Tibial nerve (tissue), 4 donors: ENCODE data around the gene ARHGAP29. TPM values are rescaled to one million over a fixed set of nuclear protein-coding genes. Genes with fewer than 3 reads are reported as not detected.
"Not testable (repeated sequence)": the region's sequence is repeated elsewhere in the genome, so short reads cannot be mapped to it uniquely, and the experiment has no call there.

Experiments
- DNase-seq, 2 donors: peaks; one replicate each; pipeline ENCODE4 v3.0.0-alpha.2; 2019; ENCODE audit warnings: low spot score in 2 of 2
- H3K27ac ChIP-seq, 4 donors: fragments of 200-600 bp; sonication (generic) in 3 of 4; one replicate each; pipeline ENCODE4 v1.5.1; 2017 to 2019; ENCODE audit warnings: mild to moderate bottlenecking in 1 of 4
- H3K27me3 ChIP-seq, 2 donors: fragments of 200-600 bp; sonication (generic) in 1 of 2; one replicate each; pipeline versions ENCODE4 v1.5.1 to v1.6.0; 2017 to 2019
- H3K36me3 ChIP-seq, 3 donors: fragments of 200-600 bp; sonication (generic); one replicate each; pipeline ENCODE4 v1.5.1; 2018 to 2019
- H3K4me1 ChIP-seq, 4 donors: fragments of 200-600 bp; sonication (generic) in 3 of 4; one replicate each; pipeline ENCODE4 v1.5.1; 2017 to 2019
- H3K4me3 ChIP-seq, 4 donors: fragments of 200-600 bp; sonication (generic) in 3 of 4; one replicate each; pipeline ENCODE4 v1.5.1; 2017 to 2019; ENCODE audit warnings: mild to moderate bottlenecking in 1 of 4, moderate library complexity in 1 of 4
- H3K9me3 ChIP-seq, 4 donors: fragments of 200-600 bp; sonication (generic) in 3 of 4; one replicate each; pipeline ENCODE4 v1.5.1; 2017 to 2019
- CTCF ChIP-seq, 5 experiments: fragments of 200-600 bp in 3 of 5; fragments of 450-650 bp in 2 of 5; sonication (generic) in 3 of 5; IDR thresholded peaks; one replicate each; pipeline ENCODE4 v1.5.1; 2016 to 2019; ENCODE audit warnings: antibody characterized with exemption in 5 of 5, mild to moderate bottlenecking in 3 of 5, moderate library complexity in 2 of 5
- EP300 ChIP-seq, 2 donors: sonication (generic); formaldehyde crosslinking; IDR thresholded peaks; one replicate each; pipeline ENCODE4 v1.6.1; 2017; ENCODE audit warnings: antibody characterized with exemption in 2 of 2, mild to moderate bottlenecking in 1 of 2
- POLR2A ChIP-seq, 2 donors: fragments of 450-650 bp; IDR thresholded peaks; one replicate each; pipeline ENCODE4 v1.6.1; 2017; ENCODE audit warnings: antibody characterized with exemption in 2 of 2, mild to moderate bottlenecking in 2 of 2, moderate library complexity in 2 of 2
- WGBS, 2 donors: methylation state at CpG; one replicate each; pipeline ENCODE4 v1.1.5; 2018; 5-methylcytosine and 5-hydroxymethylcytosine counted together
- total RNA-seq, 4 donors: library from RNA; depleted of rRNA; stranded (reverse); fragments of >200 nt; gene quantifications; one replicate each; pipeline ENCODE4 v1.1.0, GENCODE V29; 2016

ARHGAP29 gene
- total RNA-seq, 4 donors from 2014 or later, result 45.9 to 80.4 (median 50.1) TPM

- H3K27ac ChIP-seq, result no peak overlapping the region
- 88 to 94% methylated on average over 5 of the region's 5 CpGs for WGBS, 2 donors
- TF ChIP-seq EP300 (IDR thresholded peaks at IDR 0.05) (no peak), POLR2A (IDR thresholded peaks at IDR 0.05) (no peak), CTCF (IDR thresholded peaks at IDR 0.05) (no peak)
These were observed 71.5 kb downstream of the ARHGAP29 start for GRCh38 chr1:94165843-94166242.

GRCh38 chr1:94164885-94165284, 72.5 kb downstream of the ARHGAP29 start:
- not testable (repeated sequence) for H3K27me3 ChIP-seq, H3K27ac ChIP-seq, H3K9me3 ChIP-seq, H3K4me3 ChIP-seq, H3K36me3 ChIP-seq, DNase-seq, H3K4me1 ChIP-seq
- WGBS, 2 donors, result 81 to 84% methylated on average over 2 of the region's 2 CpGs

More at GRCh38 chr1:94165843-94166242, 71.5 kb downstream of the ARHGAP29 start:
- H3K4me1 ChIP-seq, result no peaks in the 10 kb centered on the region
- no peak overlapping the region for H3K4me3 ChIP-seq
- H3K27me3 ChIP-seq, result no peaks in the 10 kb centered on the region
- H3K36me3 ChIP-seq, result no peaks in the 10 kb centered on the region
- no peak for DNase-seq
- peaks cover 0 to 9% (median 0%) of the 10 kb centered on the region in 4 donors for H3K9me3 ChIP-seq

GRCh38 chr1:94164121-94164520, 73.3 kb downstream of the ARHGAP29 start:
- 67 to 82% methylated on average over 1 of the region's 1 CpG for WGBS, 2 donors

GRCh38 chr1:94163249-94163648, 74.1 kb downstream of the ARHGAP29 start:
- H3K4me3 ChIP-seq, H3K27ac ChIP-seq, H3K36me3 ChIP-seq, DNase-seq, H3K9me3 ChIP-seq, H3K4me1 ChIP-seq, H3K27me3 ChIP-seq: not testable (repeated sequence)
- WGBS, 2 donors, result 91 to 93% methylated on average over 5 of the region's 5 CpGs

More at GRCh38 chr1:94164121-94164520, 73.3 kb downstream of the ARHGAP29 start:
- not testable (repeated sequence) for H3K4me3 ChIP-seq, H3K36me3 ChIP-seq, H3K27me3 ChIP-seq, H3K27ac ChIP-seq, DNase-seq, H3K9me3 ChIP-seq, H3K4me1 ChIP-seq

GRCh38 chr1:94160811-94161210, 76.6 kb downstream of the ARHGAP29 start:
- Histone ChIP-seq H3K9me3 (peaks cover 0 to 4% (median 0%) of the 10 kb centered on the region in 4 donors), H3K4me3 (no peak overlapping the region), H3K27me3 (no peaks in the 10 kb centered on the region), H3K4me1 (no peaks in the 10 kb centered on the region), H3K27ac (no peak overlapping the region), H3K36me3 (no peaks in the 10 kb centered on the region)
- TF ChIP-seq CTCF (IDR thresholded peaks at IDR 0.05) (no peak), POLR2A (IDR thresholded peaks at IDR 0.05) (no peak), EP300 (IDR thresholded peaks at IDR 0.05) (no peak)
- 53 to 59% methylated on average over 4 of the region's 4 CpGs for WGBS, 2 donors
- no peak for DNase-seq

GRCh38 chr1:94156096-94156625, 81.2 kb downstream of the ARHGAP29 start:
- Histone ChIP-seq H3K4me3 (no peak overlapping the region), H3K9me3 (peaks cover 0 to 6% (median 0%) of the 10 kb centered on the region in 4 donors), H3K4me1 (no peaks in the 10 kb centered on the region), H3K36me3 (no peaks in the 10 kb centered on the region), H3K27ac (no peak overlapping the region), H3K27me3 (no peaks in the 10 kb centered on the region)
- DNase-seq, result no peak
- whole genome bisulfite sequencing, 2 donors, result 37 to 46% methylated on average over 1 of the region's 1 CpG
- TF ChIP-seq EP300 (IDR thresholded peaks at IDR 0.05), result no peak
- no peak for TF ChIP-seq CTCF (IDR thresholded peaks at IDR 0.05)
- no peak for TF ChIP-seq POLR2A (IDR thresholded peaks at IDR 0.05)

- TF ChIP-seq EP300 (IDR thresholded peaks at IDR 0.05), result no peak
- Histone ChIP-seq H3K4me3 (no peak overlapping the region), H3K4me1 (no peaks in the 10 kb centered on the region), H3K27ac (no peak overlapping the region), H3K27me3 (no peaks in the 10 kb centered on the region), H3K36me3 (no peaks in the 10 kb centered on the region), H3K9me3 (peaks cover 0 to 6% (median 0%) of the 10 kb centered on the region in 4 donors)
- no peak for DNase-seq
- WGBS, 2 donors, result 47 to 79% methylated on average over 1 of the region's 1 CpG
These were observed 82.4 kb downstream of the ARHGAP29 start for GRCh38 chr1:94154989-94155388.
